Caco-2 (cell line): ENCODE results near the gene OR2T29. TPM values are rescaled to one million over a fixed set of nuclear protein-coding genes. Genes with fewer than 3 reads are reported as not detected.
"Not testable (repeated sequence)": the region's sequence is repeated elsewhere in the genome, so short reads cannot be mapped to it uniquely, and the experiment has no call there.

Source experiments
- BruUV-seq: library from RNA; stranded (reverse); fragments of 400-500 nt; replicated peaks from 2 replicates; lab custom pipeline; 2021; lab: Mats Ljungman, UMichigan
- CTCF ChIA-PET: fragments of 300-600 bp; sonication (Branson Sonifier 250); formaldehyde crosslinking; loops from one replicate; lab custom pipeline; 2022; ENCODE audit warnings: antibody characterized with exemption; lab: Charles Lee
- POLR2A ChIA-PET: fragments of 300-600 bp; sonication (Branson Sonifier 250); formaldehyde crosslinking; loops from one replicate; lab custom pipeline; 2022; ENCODE audit warnings: antibody characterized with exemption; lab: Charles Lee
- DNase-seq, 2 experiments: peaks; one replicate each; pipeline versions ENCODE4 v3.0.0 to v3.0.0-alpha.2; 2020 to 2022
- H3K27me3 ChIP-seq: replicated peaks from 2 replicates; pipeline ENCODE4 v1.6.0; 2011; ENCODE audit warnings: low read length; ENCODE audit not compliant: control insufficient read depth, insufficient read depth
- H3K36me3 ChIP-seq: 2 replicates; pipeline ENCODE4 v1.5.1; 2011; ENCODE audit warnings: low read length; ENCODE audit not compliant: control insufficient read depth, insufficient read depth
- H3K4me1 ChIP-seq: fragments of 250-450 bp; sonication (Bioruptor Pico); 2 replicates; pipeline ENCODE4 v1.5.1; 2020; ENCODE audit warnings: mild to moderate bottlenecking
- H3K4me3 ChIP-seq: 2 replicates; pipeline ENCODE4 v1.5.1; 2011; ENCODE audit warnings: low read depth, mild to moderate bottlenecking, control low read depth, low read length
- H3K9me3 ChIP-seq: fragments of 250-450 bp; sonication (Bioruptor Pico); 2 replicates; pipeline ENCODE4 v1.5.1; 2020; ENCODE audit warnings: mild to moderate bottlenecking, moderate library complexity
- H3K27ac Mint-ChIP-seq: one replicate; pipeline ENCODE4 v1.8.0; 2022; ENCODE audit warnings: mixed read lengths; ENCODE audit not compliant: unreplicated experiment
- H3K27me3 Mint-ChIP-seq: one replicate; pipeline ENCODE4 v1.8.0; 2022; ENCODE audit warnings: mixed read lengths; ENCODE audit not compliant: insufficient read depth, unreplicated experiment
- H3K36me3 Mint-ChIP-seq: one replicate; pipeline ENCODE4 v1.8.0; 2022; ENCODE audit warnings: mild to moderate bottlenecking, mixed read lengths; ENCODE audit not compliant: insufficient read depth, unreplicated experiment
- H3K4me1 Mint-ChIP-seq: one replicate; pipeline ENCODE4 v1.8.0; 2022; ENCODE audit warnings: low read depth, mixed read lengths; ENCODE audit not compliant: unreplicated experiment
- H3K4me3 Mint-ChIP-seq: one replicate; pipeline ENCODE4 v1.8.0; 2022; ENCODE audit warnings: mild to moderate bottlenecking, moderate library complexity, mixed read lengths; ENCODE audit not compliant: unreplicated experiment
- H3K9me3 Mint-ChIP-seq: one replicate; pipeline ENCODE4 v1.8.0; 2022; ENCODE audit warnings: mixed read lengths; ENCODE audit not compliant: unreplicated experiment
- CTCF ChIP-seq, 2 experiments: fragments of 200-600 bp in 1 of 2; IDR thresholded peaks; 1 replicate in 1 of 2; 2 replicates in 1 of 2; pipeline versions ENCODE4 v1.5.1 to v1.8.0; 2011 to 2022; ENCODE audit warnings: antibody characterized with exemption in 1 of 2, control low read depth in 1 of 2, inconsistent platforms in 1 of 2, low read depth in 1 of 2, low read length in 1 of 2, mild to moderate bottlenecking in 1 of 2, moderate library complexity in 1 of 2; ENCODE audit not compliant: insufficient read depth in 1 of 2, severe bottlenecking in 1 of 2, unreplicated experiment in 1 of 2
- intact Hi-C: fragments of 100-400 bp; cut with micrococcal nuclease; formaldehyde crosslinking; loops from one replicate; pipeline ENCODE4 v1.10.0; 2022; ENCODE audit not compliant: unreplicated experiment
- total RNA-seq: library from RNA; stranded (reverse); gene quantifications from 2 replicates; pipeline ENCODE4 v1.2.3, GENCODE V29; 2022

The OR2T29 gene
- total RNA-seq, 1 experiment from 2014 or later: not detected

- H3K27me3 Mint-ChIP-seq: peaks cover 2% of the 10 kb centered on the region
- CTCF ChIA-PET: no interaction called here
Measured at GRCh38 chr1:248589334-248589733, 26.8 kb upstream of the OR2T29 start.

GRCh38 chr1:248585266-248585665, 22.7 kb upstream of the OR2T29 start:
- Mint-ChIP-seq H3K36me3 (no peaks in the 10 kb centered on the region), H3K9me3 (no peaks in the 10 kb centered on the region), H3K4me3 (no peak overlapping the region), H3K27ac (no peak overlapping the region), H3K4me1 (no peaks in the 10 kb centered on the region), H3K27me3 (peaks cover 2% of the 10 kb centered on the region)
- no peak for DNase-seq
- ChIA-PET POLR2A (no interaction called here), CTCF (no interaction called here)
- no peaks in the 10 kb centered on the region for H3K4me1 ChIP-seq
- intact Hi-C loops: no loop called here
- no peaks in the 10 kb centered on the region for H3K36me3 ChIP-seq
- BruUV-seq: no TSS peak
- no peak for TF ChIP-seq CTCF (IDR thresholded peaks at IDR 0.05; ENCODE audit: insufficient read depth in 1 of 2, low read depth in 1 of 2, low read length in 1 of 2, severe bottlenecking in 1 of 2, unreplicated experiment in 1 of 2)
- H3K27me3 ChIP-seq: no peaks in the 10 kb centered on the region
- H3K4me3 ChIP-seq: no peak overlapping the region
- no peaks in the 10 kb centered on the region for H3K9me3 ChIP-seq

More at GRCh38 chr1:248589334-248589733, 26.8 kb upstream of the OR2T29 start:
- BruUV-seq: no TSS peak
- DNase-seq: no peak
- Histone ChIP-seq H3K4me1 (no peaks in the 10 kb centered on the region), H3K9me3 (no peaks in the 10 kb centered on the region), H3K4me3 (no peak overlapping the region), H3K36me3 (no peaks in the 10 kb centered on the region), H3K27me3 (no peaks in the 10 kb centered on the region)
- Mint-ChIP-seq H3K36me3 (no peaks in the 10 kb centered on the region), H3K4me3 (no peak overlapping the region), H3K27ac (no peak overlapping the region), H3K9me3 (no peaks in the 10 kb centered on the region), H3K4me1 (no peaks in the 10 kb centered on the region)
- POLR2A ChIA-PET: no interaction called here
- TF ChIP-seq CTCF (IDR thresholded peaks at IDR 0.05; ENCODE audit: insufficient read depth in 1 of 2, low read depth in 1 of 2, low read length in 1 of 2, severe bottlenecking in 1 of 2, unreplicated experiment in 1 of 2): no peak
- intact Hi-C loops: no loop called here

GRCh38 chr1:248576260-248576980, 13.8 kb upstream of the OR2T29 start:
- no peak overlapping the region for H3K4me3 ChIP-seq
- no peaks in the 10 kb centered on the region for H3K4me1 ChIP-seq
- H3K9me3 ChIP-seq: no peaks in the 10 kb centered on the region
- no peaks in the 10 kb centered on the region for H3K36me3 ChIP-seq
- Mint-ChIP-seq H3K4me1 (no peaks in the 10 kb centered on the region), H3K27me3 (peaks cover 3% of the 10 kb centered on the region), H3K27ac (no peak overlapping the region), H3K9me3 (peaks cover 11% of the 10 kb centered on the region), H3K4me3 (no peak overlapping the region), H3K36me3 (no peaks in the 10 kb centered on the region)
- TF ChIP-seq CTCF (IDR thresholded peaks at IDR 0.05; ENCODE audit: insufficient read depth in 1 of 2, low read depth in 1 of 2, low read length in 1 of 2, severe bottlenecking in 1 of 2, unreplicated experiment in 1 of 2): no peak
- ChIA-PET CTCF (no interaction called here), POLR2A (no interaction called here)
- no peaks in the 10 kb centered on the region for H3K27me3 ChIP-seq
- intact Hi-C loops: no loop called here
- BruUV-seq: no TSS peak
- no peak for DNase-seq

GRCh38 chr1:248574657-248575056, 12.1 kb upstream of the OR2T29 start, which contains the start of gene OR2T34:
Gene OR2T34, minus strand, starts transcription at chr1:248574757. Its CDS starts 0 bp downstream, at chr1:248574757.
- H3K9me3 ChIP-seq, H3K4me1 ChIP-seq, intact Hi-C loops, H3K27ac Mint-ChIP-seq, BruUV-seq, H3K4me3 ChIP-seq, DNase-seq, H3K4me3 Mint-ChIP-seq, H3K36me3 Mint-ChIP-seq, POLR2A ChIA-PET, H3K9me3 Mint-ChIP-seq, H3K4me1 Mint-ChIP-seq, H3K36me3 ChIP-seq, H3K27me3 ChIP-seq, CTCF ChIA-PET, H3K27me3 Mint-ChIP-seq: not testable (repeated sequence)

GRCh38 chr1:248573856-248574255, 11.3 kb upstream of the OR2T29 start:
- H3K27me3 Mint-ChIP-seq, H3K36me3 ChIP-seq, H3K27ac Mint-ChIP-seq, H3K4me3 ChIP-seq, DNase-seq, H3K27me3 ChIP-seq, H3K4me3 Mint-ChIP-seq, H3K9me3 ChIP-seq, H3K9me3 Mint-ChIP-seq, intact Hi-C loops, H3K4me1 ChIP-seq, POLR2A ChIA-PET, BruUV-seq, H3K4me1 Mint-ChIP-seq, H3K36me3 Mint-ChIP-seq, CTCF ChIA-PET: not testable (repeated sequence)
